CD4-positive, alpha-beta T cell treated with Interleukin-15 for 1 hour (primary cell): ENCODE measurements around the gene EIF5.
"Not testable (repeated sequence)": the region's sequence is repeated elsewhere in the genome, so short reads cannot be mapped to it uniquely, and the experiment has no call there.

ENCODE experiments used
- DNase-seq: peaks from one replicate; pipeline ENCODE4 v3.0.0-alpha.2; 2020

Gene EIF5

DNA sequence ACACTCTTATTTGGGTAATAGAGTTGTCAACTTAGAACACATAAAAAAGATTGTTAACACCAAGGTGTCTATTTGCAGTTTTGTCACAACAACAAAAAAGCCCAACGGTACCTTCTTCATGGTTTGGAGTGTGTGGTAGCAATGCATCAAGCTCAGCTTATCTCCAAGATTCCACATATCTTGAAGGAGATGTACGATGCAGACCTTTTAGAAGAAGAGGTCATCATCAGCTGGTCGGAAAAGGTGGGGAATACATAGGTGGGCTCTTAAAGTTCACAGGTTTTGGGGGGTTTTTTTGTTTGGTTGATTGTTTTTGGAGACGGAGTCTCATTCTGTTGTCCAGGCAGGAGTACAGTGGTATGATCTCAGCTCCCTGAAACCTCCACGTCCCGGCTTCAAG lies 5.5 kb downstream of the EIF5 start:
- no peak for DNase-seq

GRCh38 chr14:103340480-103341212 lies 6.6 kb downstream of the EIF5 start:
- DNase-seq: no peak

- no peak for DNase-seq
Observed at GRCh38 chr14:103341250-103342129, 7.5 kb downstream of the EIF5 start.

- no peak for DNase-seq
Observed at GRCh38 chr14:103343164-103343879, 9.3 kb downstream of the EIF5 start.

DNA sequence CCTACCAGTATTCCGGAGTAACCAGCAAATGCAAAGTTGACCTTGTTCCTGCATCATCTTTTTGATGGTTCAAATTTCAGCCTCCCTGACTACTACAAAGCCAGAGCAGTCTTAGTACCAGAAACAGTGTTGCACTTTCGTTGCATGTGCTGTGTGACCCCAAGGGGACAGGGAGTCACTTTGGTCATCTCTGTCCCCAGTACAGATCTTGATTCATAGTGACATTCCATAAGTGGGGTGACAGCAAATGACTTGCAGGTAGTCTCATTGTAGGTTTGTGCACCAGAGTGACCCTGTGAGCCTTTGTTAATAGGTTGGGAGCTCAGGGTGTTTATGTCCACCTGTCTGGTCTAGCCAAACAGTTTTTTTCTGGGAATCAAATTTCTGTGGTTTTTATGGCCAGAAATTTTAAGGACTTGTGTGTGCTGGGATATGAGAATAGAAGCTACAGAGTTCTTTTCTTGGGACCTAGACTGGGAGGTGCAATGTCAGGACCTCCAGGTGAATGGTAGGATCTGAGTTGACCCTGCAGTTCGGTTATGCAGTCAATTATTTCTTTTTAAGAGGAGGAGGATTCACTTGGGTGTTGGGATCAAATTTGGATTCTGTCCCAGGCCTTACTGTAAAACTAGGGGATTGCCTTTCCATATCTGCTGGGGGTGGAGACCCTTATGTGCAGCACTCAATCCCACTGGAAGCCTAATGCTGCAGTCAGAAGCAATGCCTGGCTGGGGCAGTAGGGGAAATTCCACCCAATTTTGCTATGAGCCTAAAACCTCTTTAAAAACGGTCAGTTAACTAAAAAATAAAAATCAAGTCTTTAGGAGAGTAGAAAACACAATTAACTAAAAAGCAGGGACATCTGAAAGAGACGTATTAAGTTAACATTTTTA lies 10.1 kb downstream of the EIF5 start:
- DNase-seq: no peak

GRCh38 chr14:103346286-103346685 lies 12.2 kb downstream of the EIF5 start:
- no peak for DNase-seq

DNA sequence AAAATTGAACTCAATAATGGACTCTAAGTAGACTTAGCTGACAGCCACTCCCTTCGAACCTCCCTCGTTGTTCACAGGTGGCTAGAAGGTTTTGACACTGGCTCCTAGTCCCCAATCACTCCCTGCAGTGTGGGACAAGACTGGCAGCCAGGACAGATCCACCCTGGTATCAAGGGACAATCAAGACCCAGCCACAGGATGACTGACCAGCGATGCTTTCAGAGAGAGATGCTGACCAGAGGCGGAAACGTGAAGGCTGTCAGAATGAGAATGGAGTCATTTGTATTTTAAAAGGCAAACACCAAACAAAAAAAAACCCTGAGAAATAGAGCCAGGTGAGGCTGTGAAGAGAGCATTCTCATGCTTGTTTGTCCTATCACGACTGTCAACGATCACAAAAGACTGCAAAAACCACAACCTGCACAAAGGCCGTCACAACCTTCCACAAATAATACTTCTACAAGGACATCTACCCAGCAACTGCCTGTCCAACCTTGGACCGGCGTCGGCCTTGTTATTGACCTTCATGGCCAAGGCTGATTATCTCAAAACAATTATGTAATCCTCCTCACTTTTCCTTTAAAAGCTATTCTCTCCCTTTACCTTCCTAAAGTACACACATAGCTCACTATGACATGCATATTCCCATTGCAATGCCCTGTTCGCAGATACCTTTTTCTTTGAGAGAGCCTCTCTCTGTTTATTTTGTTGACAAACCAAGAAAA lies 13.2 kb downstream of the EIF5 start:
- DNase-seq: no peak

GRCh38 chr14:103348154-103348553 lies 14.1 kb downstream of the EIF5 start:
- DNase-seq: no peak

DNA sequence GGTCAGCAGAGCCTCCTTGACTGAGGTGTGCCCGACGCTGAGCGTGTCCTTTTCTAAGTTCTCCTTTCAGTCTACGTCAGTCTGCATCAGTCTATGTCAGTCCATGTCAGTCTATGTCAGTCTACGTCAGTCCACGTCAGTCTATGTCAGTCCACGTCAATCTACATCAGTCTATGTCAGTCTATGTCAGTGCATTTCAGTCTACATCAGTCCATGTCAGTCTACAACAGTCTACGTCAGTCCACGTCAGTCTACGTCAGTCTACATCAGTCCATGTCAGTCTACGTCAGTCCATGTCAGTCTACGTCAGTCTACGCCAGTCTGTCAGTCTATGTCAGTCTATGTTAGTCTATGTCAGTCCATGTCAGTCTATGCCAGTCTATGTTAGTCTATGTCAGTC lies 15.9 kb downstream of the EIF5 start:
- DNase-seq: no peak

- no peak for DNase-seq
Observed at GRCh38 chr14:103353362-103353761, 19.3 kb downstream of the EIF5 start.

GRCh38 chr14:103354141-103354540 lies 20.1 kb downstream of the EIF5 start:
- DNase-seq: no peak

DNA sequence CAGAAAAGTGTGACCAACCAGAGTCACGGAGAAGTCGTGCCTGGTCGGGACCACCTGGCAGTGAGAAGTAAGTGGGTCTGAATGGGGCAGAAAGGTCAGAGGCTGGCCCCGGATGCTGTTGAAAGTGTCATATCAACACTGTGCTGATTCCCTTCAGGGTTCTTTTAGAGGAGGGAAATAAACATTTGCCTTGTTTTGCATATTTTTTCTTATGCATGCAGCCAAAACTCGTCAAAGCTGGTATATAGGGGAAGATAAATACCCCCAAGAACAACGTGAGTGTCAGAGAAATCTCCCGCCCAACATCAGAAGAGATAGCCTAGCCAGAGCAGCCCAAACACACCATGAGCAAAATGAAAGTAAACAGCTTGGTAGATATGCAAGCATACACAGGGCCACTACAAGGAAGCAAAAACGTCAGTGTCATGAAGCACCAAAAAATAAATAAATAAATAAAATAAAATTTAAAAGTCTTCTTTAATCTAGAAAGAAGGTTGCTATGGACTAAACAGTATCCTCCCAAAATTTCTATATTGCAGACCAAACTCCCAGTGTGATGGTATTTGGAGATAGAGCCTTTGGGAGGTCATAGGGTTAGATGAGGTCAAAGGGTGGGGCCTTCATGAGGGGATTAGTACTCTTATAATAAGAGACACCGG lies 22.1 kb downstream of the EIF5 start:
- DNase-seq: no peak

- DNase-seq: not testable (repeated sequence)
Observed at GRCh38 chr14:103357552-103357951, 23.5 kb downstream of the EIF5 start.

- DNase-seq: no peak
Observed at GRCh38 chr14:103360548-103360947, 26.5 kb downstream of the EIF5 start.

- DNase-seq: peak; percentile 20
Observed at GRCh38 chr14:103361867-103362266, 27.8 kb downstream of the EIF5 start.

DNA sequence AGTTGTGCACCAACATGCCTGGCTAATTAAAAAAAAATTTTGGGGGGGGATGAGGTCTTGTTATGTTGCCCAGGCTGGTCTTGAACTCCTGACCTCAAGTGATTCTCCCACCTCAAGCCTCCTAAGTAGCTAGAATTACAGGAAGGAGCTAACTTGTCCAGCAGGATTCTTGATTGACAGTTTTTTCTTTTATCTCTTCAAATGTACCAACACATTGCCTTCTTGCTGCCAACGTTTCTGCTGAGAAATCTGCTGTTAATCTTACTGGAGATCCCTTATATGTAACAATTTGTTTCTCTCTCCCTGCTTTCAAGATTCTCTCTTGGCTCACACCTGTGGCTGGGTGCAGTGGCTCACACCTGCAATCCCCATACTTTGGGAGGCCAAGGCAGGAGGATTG lies 28.7 kb downstream of the EIF5 start:
- no peak for DNase-seq

DNA sequence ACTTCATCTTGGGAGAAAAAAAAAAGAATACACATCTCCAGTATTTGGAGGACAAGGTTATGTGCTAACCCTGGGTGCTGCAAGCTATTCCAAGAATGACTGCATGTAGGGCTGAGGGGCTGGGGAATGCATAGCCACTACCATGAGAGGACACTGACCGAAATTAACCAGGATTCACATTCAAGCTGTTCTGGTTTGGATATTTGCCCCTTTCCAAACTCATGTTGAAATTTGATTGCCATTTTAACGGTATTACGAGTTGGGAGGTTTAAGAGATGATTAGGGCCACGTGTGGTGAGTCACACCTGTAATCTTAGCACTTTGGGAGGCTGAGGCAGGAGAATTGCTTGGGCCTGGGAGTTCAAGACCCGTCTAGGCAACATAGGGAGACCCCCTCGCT lies 32.7 kb downstream of the EIF5 start:
- no peak for DNase-seq

DNA sequence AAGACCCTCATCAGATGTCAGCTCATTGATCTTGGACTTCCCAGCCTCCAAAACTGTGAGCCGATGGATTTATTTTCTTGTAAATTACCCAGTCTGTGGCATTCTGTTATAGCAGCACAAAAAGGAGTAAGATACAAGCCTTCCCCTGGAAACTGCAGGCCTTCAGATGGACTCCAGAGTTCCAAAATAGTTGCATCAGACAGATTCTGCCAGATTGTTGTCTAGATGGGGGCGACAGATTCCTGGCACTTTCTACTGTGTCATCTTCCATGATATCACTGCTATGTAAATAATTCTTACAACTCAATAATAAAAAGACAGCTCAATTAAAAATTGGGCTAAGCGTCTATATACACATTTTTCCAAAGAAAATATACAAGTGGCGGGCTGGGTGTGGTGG lies 34.0 kb downstream of the EIF5 start:
- no peak for DNase-seq

GRCh38 chr14:103370087-103370486 lies 36.0 kb downstream of the EIF5 start:
- DNase-seq: no peak

DNA sequence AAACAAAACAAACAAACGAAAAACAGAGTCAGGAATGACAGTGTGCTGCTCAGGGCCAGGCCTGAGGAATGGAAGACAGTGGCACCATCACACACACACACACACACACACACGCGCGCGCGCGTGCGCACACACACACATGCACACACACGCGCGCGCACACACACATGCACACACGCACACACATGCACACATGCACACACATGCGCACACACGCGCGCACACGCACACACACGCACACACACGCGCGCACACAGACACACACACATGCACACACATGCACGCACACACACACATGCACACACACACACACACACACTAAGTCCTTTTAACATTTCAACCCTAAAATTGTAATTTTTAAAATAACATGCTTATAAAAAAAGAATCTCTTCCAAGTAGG lies 38.0 kb downstream of the EIF5 start:
- no peak for DNase-seq
